Stimulated activated naive CD8-positive, alpha-beta T cell treated with anti-CD3 and anti-CD28 coated beads, Interleukin-15, Interleukin-2, amounts not matched to agents 100 ng/mL and 50 ng/mL, for 24 hours (primary cell): ENCODE results near the gene TFEB.

Source experiments
- H3K27ac Mint-ChIP-seq: one replicate; pipeline ENCODE4 v1.8.0; 2021; ENCODE audit warnings: mild to moderate bottlenecking, mixed read lengths
- H3K27me3 Mint-ChIP-seq: one replicate; pipeline ENCODE4 v1.8.0; 2021; ENCODE audit warnings: mixed read lengths
- H3K36me3 Mint-ChIP-seq: one replicate; pipeline ENCODE4 v1.8.0; 2021; ENCODE audit warnings: low read depth, mixed read lengths
- H3K4me1 Mint-ChIP-seq: one replicate; pipeline ENCODE4 v1.8.0; 2021; ENCODE audit warnings: low read depth, mixed read lengths
- H3K4me3 Mint-ChIP-seq: one replicate; pipeline ENCODE4 v1.8.0; 2021; ENCODE audit warnings: mild to moderate bottlenecking, mixed read lengths
- H3K9me3 Mint-ChIP-seq: one replicate; pipeline ENCODE4 v1.8.0; 2021; ENCODE audit warnings: mixed read lengths

TFEB gene

DNA sequence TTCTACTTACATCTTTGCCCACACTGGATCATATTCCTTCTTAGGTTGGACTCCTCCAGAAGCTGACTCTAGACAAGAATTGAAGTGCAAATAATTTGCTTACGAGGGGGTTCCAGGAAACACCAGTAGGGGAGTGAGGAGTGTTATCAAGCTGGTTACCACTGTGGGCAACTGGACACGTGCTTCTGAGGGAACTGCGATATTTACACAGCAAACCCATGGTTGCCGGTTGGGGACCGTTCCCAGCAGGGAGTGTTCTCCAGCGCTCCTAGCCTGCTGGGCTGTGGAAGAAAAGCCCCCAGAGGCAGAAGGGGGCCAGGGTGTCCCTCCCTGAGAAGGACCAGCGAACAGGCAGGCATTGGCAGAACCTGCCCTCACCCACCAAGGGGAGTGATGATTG lies 75.5 kb downstream of the TFEB start:
- peaks cover 42% of the 10 kb centered on the region for H3K27me3 Mint-ChIP-seq
- H3K4me3 Mint-ChIP-seq, result no peak overlapping the region
- H3K9me3 Mint-ChIP-seq, result no peaks in the 10 kb centered on the region
- H3K27ac Mint-ChIP-seq, result no peak overlapping the region
- H3K36me3 Mint-ChIP-seq, result no peaks in the 10 kb centered on the region
- H3K4me1 Mint-ChIP-seq, result no peaks in the 10 kb centered on the region

GRCh38 chr6:41658636-41659035 lies 76.8 kb downstream of the TFEB start:
- Mint-ChIP-seq H3K4me1 (no peaks in the 10 kb centered on the region), H3K27ac (no peak overlapping the region), H3K4me3 (no peak overlapping the region), H3K36me3 (no peaks in the 10 kb centered on the region), H3K9me3 (no peaks in the 10 kb centered on the region), H3K27me3 (peaks cover 42% of the 10 kb centered on the region)

GRCh38 chr6:41657131-41658094 lies 78.0 kb downstream of the TFEB start:
- Mint-ChIP-seq H3K27me3 (peaks cover 40% of the 10 kb centered on the region), H3K4me1 (no peaks in the 10 kb centered on the region), H3K9me3 (no peaks in the 10 kb centered on the region), H3K27ac (no peak overlapping the region), H3K4me3 (no peak overlapping the region), H3K36me3 (no peaks in the 10 kb centered on the region)

DNA sequence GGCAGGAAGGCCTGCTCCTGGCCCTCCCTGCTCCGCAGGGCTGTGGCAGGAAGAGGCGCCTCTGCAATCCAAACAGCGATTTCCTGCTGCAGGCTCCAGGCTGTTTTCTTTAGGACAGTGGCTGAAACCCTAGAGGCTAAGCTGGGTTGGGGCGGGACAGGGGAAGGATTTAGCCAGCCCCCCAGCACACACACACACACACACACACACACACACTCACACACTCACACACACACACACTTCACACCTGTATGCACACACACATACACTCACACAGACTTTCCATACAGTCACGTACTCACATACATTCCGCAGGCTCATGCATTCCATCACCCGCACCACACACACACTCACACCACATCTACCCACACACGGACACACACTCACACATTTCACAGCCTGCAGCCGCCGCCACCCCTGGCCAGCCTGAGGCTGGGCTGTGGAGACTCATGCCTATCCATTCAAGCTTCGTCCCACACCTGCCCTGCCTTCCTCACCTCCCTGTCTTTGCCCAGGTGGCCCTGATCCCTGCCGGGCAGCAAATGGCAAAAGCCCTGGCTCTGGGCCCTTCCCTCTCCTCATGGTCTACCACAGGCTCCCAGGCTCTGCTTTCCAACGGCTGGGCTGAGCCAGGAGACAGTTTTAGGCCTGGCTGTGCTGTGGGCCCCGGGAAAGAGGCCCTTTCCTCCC lies 79.3 kb downstream of the TFEB start:
- H3K4me1 Mint-ChIP-seq, result no peaks in the 10 kb centered on the region
- no peak overlapping the region for H3K4me3 Mint-ChIP-seq
- no peaks in the 10 kb centered on the region for H3K9me3 Mint-ChIP-seq
- no peak overlapping the region for H3K27ac Mint-ChIP-seq
- H3K36me3 Mint-ChIP-seq, result no peaks in the 10 kb centered on the region
- H3K27me3 Mint-ChIP-seq, result peaks cover 28% of the 10 kb centered on the region

- Mint-ChIP-seq H3K4me1 (no peaks in the 10 kb centered on the region), H3K27me3 (peaks cover 26% of the 10 kb centered on the region), H3K27ac (no peak overlapping the region), H3K9me3 (no peaks in the 10 kb centered on the region), H3K36me3 (no peaks in the 10 kb centered on the region), H3K4me3 (no peak overlapping the region)
These were observed 79.8 kb downstream of the TFEB start for GRCh38 chr6:41655646-41656001.

GRCh38 chr6:41655176-41655575 lies 80.2 kb downstream of the TFEB start:
- H3K36me3 Mint-ChIP-seq, result no peaks in the 10 kb centered on the region
- H3K4me3 Mint-ChIP-seq, result no peak overlapping the region
- peaks cover 22% of the 10 kb centered on the region for H3K27me3 Mint-ChIP-seq
- no peaks in the 10 kb centered on the region for H3K9me3 Mint-ChIP-seq
- H3K4me1 Mint-ChIP-seq, result no peaks in the 10 kb centered on the region
- no peak overlapping the region for H3K27ac Mint-ChIP-seq

DNA sequence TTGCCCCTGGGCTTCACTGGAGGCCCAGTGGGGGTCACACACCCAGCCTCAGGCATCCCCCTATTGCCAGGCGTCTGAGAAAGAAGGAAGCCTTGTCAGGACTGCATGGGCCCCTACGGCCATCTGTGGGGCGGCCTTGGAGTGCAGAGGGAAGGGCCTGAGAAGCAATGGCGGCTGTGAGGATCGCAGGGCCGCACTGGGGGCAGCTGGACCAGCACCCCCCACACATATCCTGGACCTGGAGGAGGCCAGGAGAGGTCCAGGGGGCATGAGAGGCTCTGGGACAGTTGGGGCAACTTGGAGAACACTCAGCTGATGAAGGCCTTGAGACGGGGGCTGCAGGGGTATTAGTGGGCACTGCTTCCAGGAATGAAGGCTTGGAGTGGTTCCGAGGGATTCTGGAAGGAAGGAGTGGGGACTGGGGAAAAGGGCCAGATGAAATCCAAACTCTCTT lies 80.7 kb downstream of the TFEB start:
- Mint-ChIP-seq H3K9me3 (no peaks in the 10 kb centered on the region), H3K4me3 (no peak overlapping the region), H3K36me3 (no peaks in the 10 kb centered on the region), H3K27ac (no peak overlapping the region), H3K27me3 (peaks cover 21% of the 10 kb centered on the region), H3K4me1 (no peaks in the 10 kb centered on the region)

- Mint-ChIP-seq H3K4me3 (no peak overlapping the region), H3K36me3 (no peaks in the 10 kb centered on the region), H3K27ac (no peak overlapping the region), H3K9me3 (no peaks in the 10 kb centered on the region), H3K4me1 (no peaks in the 10 kb centered on the region), H3K27me3 (peaks cover 19% of the 10 kb centered on the region)
These were observed 81.2 kb downstream of the TFEB start for GRCh38 chr6:41654151-41654697.

- Mint-ChIP-seq H3K4me1 (no peaks in the 10 kb centered on the region), H3K27me3 (peaks cover 16% of the 10 kb centered on the region), H3K9me3 (no peaks in the 10 kb centered on the region), H3K27ac (no peak overlapping the region), H3K4me3 (no peak overlapping the region), H3K36me3 (no peaks in the 10 kb centered on the region)
These were observed 81.7 kb downstream of the TFEB start for GRCh38 chr6:41653691-41654090.

GRCh38 chr6:41652866-41653652 lies 82.3 kb downstream of the TFEB start:
- no peaks in the 10 kb centered on the region for H3K36me3 Mint-ChIP-seq
- peaks cover 10% of the 10 kb centered on the region for H3K27me3 Mint-ChIP-seq
- no peak overlapping the region for H3K4me3 Mint-ChIP-seq
- no peaks in the 10 kb centered on the region for H3K4me1 Mint-ChIP-seq
- H3K27ac Mint-ChIP-seq, result no peak overlapping the region
- H3K9me3 Mint-ChIP-seq, result no peaks in the 10 kb centered on the region

GRCh38 chr6:41651962-41652657 lies 83.3 kb downstream of the TFEB start:
- no peaks in the 10 kb centered on the region for H3K36me3 Mint-ChIP-seq
- no peak overlapping the region for H3K4me3 Mint-ChIP-seq
- no peaks in the 10 kb centered on the region for H3K4me1 Mint-ChIP-seq
- H3K9me3 Mint-ChIP-seq, result no peaks in the 10 kb centered on the region
- H3K27ac Mint-ChIP-seq, result no peak overlapping the region
- H3K27me3 Mint-ChIP-seq, result peaks cover 3% of the 10 kb centered on the region

- Mint-ChIP-seq H3K4me3 (no peak overlapping the region), H3K27me3 (peaks cover 3% of the 10 kb centered on the region), H3K27ac (peak overlapping the region; percentile 15), H3K9me3 (no peaks in the 10 kb centered on the region), H3K4me1 (no peaks in the 10 kb centered on the region), H3K36me3 (no peaks in the 10 kb centered on the region)
These were observed 84.0 kb downstream of the TFEB start for GRCh38 chr6:41651246-41651961.

DNA sequence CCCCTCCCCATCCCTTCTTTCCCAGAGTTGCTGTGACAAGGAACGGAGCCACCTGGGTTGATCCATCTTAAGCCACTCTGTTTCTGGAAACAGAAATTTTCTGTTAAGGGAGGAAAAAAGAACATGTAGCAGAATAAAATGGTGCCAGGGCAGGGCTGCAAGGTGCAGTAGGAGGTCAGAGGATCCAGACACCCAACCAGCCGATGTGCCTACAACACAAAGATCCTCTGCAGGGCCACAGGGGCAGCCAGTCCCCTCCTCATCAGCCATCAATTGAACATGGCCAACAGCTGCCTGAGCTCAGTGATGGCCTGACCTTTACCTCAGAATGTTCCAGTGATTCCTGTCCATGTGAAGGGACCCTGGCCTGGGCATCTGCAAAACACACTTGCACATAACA lies 85.3 kb downstream of the TFEB start:
- Mint-ChIP-seq H3K4me1 (no peaks in the 10 kb centered on the region), H3K27ac (no peak overlapping the region), H3K36me3 (no peaks in the 10 kb centered on the region), H3K9me3 (no peaks in the 10 kb centered on the region), H3K4me3 (no peak overlapping the region), H3K27me3 (no peaks in the 10 kb centered on the region)

DNA sequence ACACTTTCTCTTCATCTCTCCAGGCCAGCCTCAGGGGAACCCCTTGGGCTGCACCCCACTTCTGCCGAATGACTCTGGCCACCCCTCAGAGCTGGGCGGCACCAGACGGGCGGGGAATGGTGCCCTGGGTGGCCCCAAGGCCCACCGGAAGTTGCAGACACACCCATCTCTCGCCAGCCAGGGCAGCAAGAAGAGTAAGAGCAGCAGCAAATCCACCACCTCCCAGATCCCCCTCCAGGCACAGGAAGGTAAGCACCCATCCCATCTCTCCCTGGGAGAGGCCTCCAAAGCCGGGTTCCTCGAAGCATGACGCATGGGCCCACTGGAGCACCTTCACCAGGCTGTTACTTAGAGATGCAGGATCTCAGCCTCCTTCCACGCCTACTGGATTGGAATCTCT lies 85.8 kb downstream of the TFEB start:
- Mint-ChIP-seq H3K27ac (no peak overlapping the region), H3K27me3 (no peaks in the 10 kb centered on the region), H3K4me3 (no peak overlapping the region), H3K9me3 (no peaks in the 10 kb centered on the region), H3K36me3 (no peaks in the 10 kb centered on the region), H3K4me1 (no peaks in the 10 kb centered on the region)
